HEK293 (cell line): ENCODE results near the gene PLCH2.

ENCODE experiments used
- REPIN1 ChIP-seq: fragments of 450-650 bp; formaldehyde crosslinking; IDR thresholded peaks from 2 replicates; pipeline ENCODE4 v1.5.1; 2017; ENCODE audit warnings: missing biosample characterization, missing genetic modification characterization, low read depth
- ZSCAN23 ChIP-seq: fragments of 450-650 bp; formaldehyde crosslinking; IDR thresholded peaks from 2 replicates; pipeline ENCODE4 v1.5.1; 2016; ENCODE audit warnings: missing biosample characterization, missing genetic modification characterization
- TF ChIP-seq, protein P1 (sequence below): fragments of 450-650 bp; formaldehyde crosslinking; IDR thresholded peaks from 2 replicates; pipeline ENCODE4 v1.5.1; 2016; ENCODE audit warnings: missing biosample characterization, missing genetic modification characterization
- TF ChIP-seq, protein P2 (sequence below): fragments of 450-650 bp; formaldehyde crosslinking; IDR thresholded peaks from 2 replicates; pipeline ENCODE4 v1.5.1; 2016; ENCODE audit warnings: missing biosample characterization, missing genetic modification characterization
- TF ChIP-seq, protein P3 (sequence below): sonication (generic); formaldehyde crosslinking; IDR thresholded peaks from 2 replicates; pipeline ENCODE4 v1.8.1; 2022; ENCODE audit warnings: mild to moderate bottlenecking, moderate library complexity, missing genetic modification reagents

- TF ChIP-seq, protein P1, sequence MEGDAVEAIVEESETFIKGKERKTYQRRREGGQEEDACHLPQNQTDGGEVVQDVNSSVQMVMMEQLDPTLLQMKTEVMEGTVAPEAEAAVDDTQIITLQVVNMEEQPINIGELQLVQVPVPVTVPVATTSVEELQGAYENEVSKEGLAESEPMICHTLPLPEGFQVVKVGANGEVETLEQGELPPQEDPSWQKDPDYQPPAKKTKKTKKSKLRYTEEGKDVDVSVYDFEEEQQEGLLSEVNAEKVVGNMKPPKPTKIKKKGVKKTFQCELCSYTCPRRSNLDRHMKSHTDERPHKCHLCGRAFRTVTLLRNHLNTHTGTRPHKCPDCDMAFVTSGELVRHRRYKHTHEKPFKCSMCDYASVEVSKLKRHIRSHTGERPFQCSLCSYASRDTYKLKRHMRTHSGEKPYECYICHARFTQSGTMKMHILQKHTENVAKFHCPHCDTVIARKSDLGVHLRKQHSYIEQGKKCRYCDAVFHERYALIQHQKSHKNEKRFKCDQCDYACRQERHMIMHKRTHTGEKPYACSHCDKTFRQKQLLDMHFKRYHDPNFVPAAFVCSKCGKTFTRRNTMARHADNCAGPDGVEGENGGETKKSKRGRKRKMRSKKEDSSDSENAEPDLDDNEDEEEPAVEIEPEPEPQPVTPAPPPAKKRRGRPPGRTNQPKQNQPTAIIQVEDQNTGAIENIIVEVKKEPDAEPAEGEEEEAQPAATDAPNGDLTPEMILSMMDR (tag by site-specific recombination) = no peak
- TF ChIP-seq ZSCAN23 (tag by site-specific recombination) (no peak), REPIN1 (tag by site-specific recombination) (no peak)
- TF ChIP-seq, protein P2, sequence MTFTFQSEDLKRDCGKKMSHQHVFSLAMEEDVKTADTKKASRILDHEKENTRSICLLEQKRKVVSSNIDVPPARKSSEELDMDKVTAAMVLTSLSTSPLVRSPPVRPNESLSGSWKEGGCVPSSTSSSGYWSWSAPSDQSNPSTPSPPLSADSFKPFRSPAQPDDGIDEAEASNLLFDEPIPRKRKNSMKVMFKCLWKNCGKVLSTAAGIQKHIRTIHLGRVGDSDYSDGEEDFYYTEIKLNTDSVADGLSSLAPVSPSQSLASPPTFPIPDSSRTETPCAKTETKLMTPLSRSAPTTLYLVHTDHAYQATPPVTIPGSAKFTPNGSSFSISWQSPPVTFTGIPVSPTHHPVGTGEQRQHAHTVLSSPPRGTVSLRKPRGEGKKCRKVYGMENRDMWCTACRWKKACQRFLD (tag by site-specific recombination) = no peak
- TF ChIP-seq, protein P3, sequence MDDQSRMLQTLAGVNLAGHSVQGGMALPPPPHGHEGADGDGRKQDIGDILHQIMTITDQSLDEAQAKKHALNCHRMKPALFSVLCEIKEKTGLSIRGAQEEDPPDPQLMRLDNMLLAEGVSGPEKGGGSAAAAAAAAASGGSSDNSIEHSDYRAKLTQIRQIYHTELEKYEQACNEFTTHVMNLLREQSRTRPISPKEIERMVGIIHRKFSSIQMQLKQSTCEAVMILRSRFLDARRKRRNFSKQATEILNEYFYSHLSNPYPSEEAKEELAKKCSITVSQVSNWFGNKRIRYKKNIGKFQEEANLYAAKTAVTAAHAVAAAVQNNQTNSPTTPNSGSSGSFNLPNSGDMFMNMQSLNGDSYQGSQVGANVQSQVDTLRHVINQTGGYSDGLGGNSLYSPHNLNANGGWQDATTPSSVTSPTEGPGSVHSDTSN = no peak
These were observed 45.5 kb upstream of the PLCH2 start for GRCh38 chr1:2430592-2430973.
